Type B pancreatic cell (in vitro differentiated cells): ENCODE measurements around the gene DIRAS1. TPM values are rescaled to one million over a fixed set of nuclear protein-coding genes. Genes with fewer than 3 reads are reported as not detected.

ENCODE experiments used
- DNase-seq: peaks from one replicate; pipeline ENCODE4 v3.0.0; 2021; ENCODE audit warnings: mixed read lengths; ENCODE audit not compliant: unreplicated experiment; ENCODE audit errors: extremely low spot score
- H3K27ac Mint-ChIP-seq: 2 replicates; pipeline ENCODE4 v1.8.0; 2021; ENCODE audit warnings: mild to moderate bottlenecking, mixed read lengths
- H3K27me3 Mint-ChIP-seq: 2 replicates; pipeline ENCODE4 v1.8.0; 2021; ENCODE audit warnings: mixed read lengths
- H3K36me3 Mint-ChIP-seq: 2 replicates; pipeline ENCODE4 v1.8.0; 2021; ENCODE audit warnings: mixed read lengths
- H3K4me1 Mint-ChIP-seq: one replicate; pipeline ENCODE4 v1.8.0; 2021; ENCODE audit warnings: mixed read lengths; ENCODE audit not compliant: unreplicated experiment
- H3K4me3 Mint-ChIP-seq: 2 replicates; pipeline ENCODE4 v1.8.0; 2021; ENCODE audit warnings: mild to moderate bottlenecking, mixed read lengths
- H3K9me3 Mint-ChIP-seq: 2 replicates; pipeline ENCODE4 v1.8.0; 2021; ENCODE audit warnings: mixed read lengths
- CTCF ChIP-seq: fragments of 200-600 bp; sonication (generic); conservative IDR thresholded peaks from 2 replicates; pipeline ENCODE4 v1.5.0; 2021; ENCODE audit warnings: antibody characterized with exemption, mild to moderate bottlenecking
- long read RNA-seq: library from polyadenylated mRNA; unstranded; transcript quantifications from one replicate; pipeline ENCODE4 v2.0.0, GENCODE V29; 2020
- total RNA-seq: library from RNA; stranded (reverse); gene quantifications from 2 replicates; pipeline ENCODE4 v1.2.1, GENCODE V29; 2021; ENCODE audit warnings: low replicate concordance

DIRAS1 gene
- total RNA-seq = 5.9 and 10.4 TPM in 2 replicates
- long read RNA-seq = 0 reads

- peak; percentile 71 for DNase-seq
- peaks cover 4% of the 10 kb centered on the region for H3K4me1 Mint-ChIP-seq
- peaks cover 23% of the 10 kb centered on the region for H3K27me3 Mint-ChIP-seq
- no peak within 1 kb of the TSS for H3K27ac Mint-ChIP-seq
- TF ChIP-seq CTCF = no peak
- H3K4me3 Mint-ChIP-seq = peak within 1 kb of the TSS; percentile 85
- peaks cover under 1% of the 10 kb centered on the region for H3K9me3 Mint-ChIP-seq
- peaks cover under 1% of the 10 kb centered on the region for H3K36me3 Mint-ChIP-seq
Observed at GRCh38 chr19:2720777-2721569, at the start of gene DIRAS1. DIRAS1 (minus strand) TSS chr19:2721372; CDS start chr19:2717806, 3,566 bp downstream.

GRCh38 chr19:2770055-2771013 is 49.2 kb upstream of the DIRAS1 start:
- Mint-ChIP-seq H3K27ac (no peak overlapping the region), H3K4me3 (no peak overlapping the region), H3K9me3 (no peaks in the 10 kb centered on the region), H3K27me3 (no peaks in the 10 kb centered on the region), H3K36me3 (peaks cover 2% of the 10 kb centered on the region), H3K4me1 (peaks cover 14% of the 10 kb centered on the region)
- DNase-seq = no peak
- no peak for TF ChIP-seq CTCF

GRCh38 chr19:2769218-2769617 is 48.0 kb upstream of the DIRAS1 start:
- TF ChIP-seq CTCF = no peak
- no peaks in the 10 kb centered on the region for H3K9me3 Mint-ChIP-seq
- no peaks in the 10 kb centered on the region for H3K27me3 Mint-ChIP-seq
- no peaks in the 10 kb centered on the region for H3K36me3 Mint-ChIP-seq
- H3K4me1 Mint-ChIP-seq = peaks cover 7% of the 10 kb centered on the region
- no peak for DNase-seq
- H3K4me3 Mint-ChIP-seq = no peak overlapping the region
- H3K27ac Mint-ChIP-seq = no peak overlapping the region

- Mint-ChIP-seq H3K4me1 (peaks cover 7% of the 10 kb centered on the region), H3K4me3 (no peak overlapping the region), H3K36me3 (no peaks in the 10 kb centered on the region), H3K9me3 (no peaks in the 10 kb centered on the region), H3K27me3 (no peaks in the 10 kb centered on the region), H3K27ac (no peak overlapping the region)
- no peak for DNase-seq
- no peak for TF ChIP-seq CTCF
Observed at GRCh38 chr19:2768365-2769132, 47.4 kb upstream of the DIRAS1 start.

GRCh38 chr19:2767688-2768087 is 46.5 kb upstream of the DIRAS1 start:
- Mint-ChIP-seq H3K9me3 (no peaks in the 10 kb centered on the region), H3K27ac (no peak overlapping the region), H3K4me3 (no peak overlapping the region), H3K4me1 (peaks cover 7% of the 10 kb centered on the region), H3K36me3 (no peaks in the 10 kb centered on the region), H3K27me3 (no peaks in the 10 kb centered on the region)
- no peak for TF ChIP-seq CTCF
- DNase-seq = no peak
